Stimulated activated CD8-positive, alpha-beta memory T cell treated with anti-CD3 and anti-CD28 coated beads, Interleukin-4, amount 100 ng/mL, for 1 hour (primary cell): ENCODE results near the gene IGSF23.
A peak's percentile ranks its signal among the peaks of the same experiment; 100 is the strongest.

Experiments
- DNase-seq, 2 donors: peaks; one replicate each; pipeline ENCODE4 v3.0.0-alpha.2; 2020; ENCODE audit warnings: low read depth in 2 of 2, low spot score in 1 of 2

The IGSF23 gene

GRCh38 chr19:44640518-44640917 is 27.2 kb downstream of the IGSF23 start:
- no peak for DNase-seq

- DNase-seq, result no peak
Measured at GRCh38 chr19:44641501-44642265, 28.3 kb downstream of the IGSF23 start.

- no peak for DNase-seq
Measured at GRCh38 chr19:44642377-44642776, 29.0 kb downstream of the IGSF23 start.

GRCh38 chr19:44643605-44644401 is 30.4 kb downstream of the IGSF23 start, which contains the start of gene PVR:
Gene PVR (plus strand): TSS chr19:44643910. CDS start chr19:44644097, 187 bp downstream.
- DNase-seq, result no peak

- no peak for DNase-seq
Measured at GRCh38 chr19:44644402-44645016, 31.1 kb downstream of the IGSF23 start.

GRCh38 chr19:44645407-44646048 is 32.2 kb downstream of the IGSF23 start:
- no peak for DNase-seq

GRCh38 chr19:44646049-44646416 is 32.7 kb downstream of the IGSF23 start:
- no peak for DNase-seq

GRCh38 chr19:44647144-44647543 is 33.8 kb downstream of the IGSF23 start:
- no peak for DNase-seq

- no peak for DNase-seq
Measured at GRCh38 chr19:44648631-44649251, 35.4 kb downstream of the IGSF23 start.

GRCh38 chr19:44649578-44650145 is 36.3 kb downstream of the IGSF23 start:
- no peak for DNase-seq

GRCh38 chr19:44653343-44653742 is 40.0 kb downstream of the IGSF23 start:
- DNase-seq, result no peak

GRCh38 chr19:44653977-44654774 is 40.8 kb downstream of the IGSF23 start:
- DNase-seq, result peak; percentile 10 to 43

GRCh38 chr19:44657211-44657921 is 44.0 kb downstream of the IGSF23 start:
- DNase-seq, result peak; percentile 30 to 34

- no peak for DNase-seq
Measured at GRCh38 chr19:44658069-44658733, 44.8 kb downstream of the IGSF23 start.

- DNase-seq, result no peak
Measured at GRCh38 chr19:44660081-44660480, 46.7 kb downstream of the IGSF23 start.

GRCh38 chr19:44661205-44661604 is 47.8 kb downstream of the IGSF23 start:
- no peak for DNase-seq

- no peak for DNase-seq
Measured at GRCh38 chr19:44661904-44662303, 48.5 kb downstream of the IGSF23 start.

GRCh38 chr19:44662691-44663385 is 49.5 kb downstream of the IGSF23 start:
- DNase-seq, result no peak
